Measurements from ENCODE around the gene CLDND2. TPM values are rescaled to one million over a fixed set of nuclear protein-coding genes. Genes with fewer than 3 reads are reported as not detected.
A peak's percentile ranks its signal among the peaks of the same experiment; 100 is the strongest.

Gene CLDND2
- total RNA-seq, 2 experiments from 2014 or later, result 0.60 to 0.84 TPM

- intact Hi-C loops (cut with DNase I, micrococcal nuclease), result no loop called here
- Histone ChIP-seq H3K36me3 (ENCODE audit: insufficient read depth, low read length) (peaks cover 33% of the 10 kb centered on the region), H3K9me3 (ENCODE audit: control insufficient read depth in 1 of 2, insufficient read depth in 1 of 2, low read length in 2 of 2) (no peaks in the 10 kb centered on the region), H3K4me1 (ENCODE audit: insufficient read depth, low read length) (peaks cover 5% of the 10 kb centered on the region), H3K4me3 (ENCODE audit: low read length) (no peak overlapping the region), H3K27me3 (ENCODE audit: control insufficient read depth in 1 of 2, insufficient read depth in 2 of 2, low read length in 2 of 2) (no peaks in the 10 kb centered on the region), H3K27ac (ENCODE audit: low read depth in 1 of 2, low read length in 2 of 2) (peak overlapping the region in 1 of 2 donors; percentile 6)
- Mint-ChIP-seq H3K27ac (peak overlapping the region; percentile 7), H3K4me3 (no peak overlapping the region), H3K4me1 (ENCODE audit: low read depth) (peaks cover 9% of the 10 kb centered on the region), H3K9me3 (no peaks in the 10 kb centered on the region), H3K27me3 (no peaks in the 10 kb centered on the region), H3K36me3 (ENCODE audit: low read depth) (peaks cover 31% of the 10 kb centered on the region)
- no peak for TF ChIP-seq CTCF (IDR thresholded peaks at IDR 0.05)
- ChIA-PET POLR2A (no interaction called here), CTCF (no interaction called here)
- ATAC-seq (ENCODE audit: poor library complexity) (no peak), DNase-seq (no peak)
Observed at GRCh38 chr19:51345076-51345620, 23.7 kb downstream of the CLDND2 start.

- peaks cover 23% of the 10 kb centered on the region for H3K4me1 Mint-ChIP-seq (ENCODE audit: low read depth)
- H3K4me1 ChIP-seq (ENCODE audit: insufficient read depth, low read length), result peaks cover 23% of the 10 kb centered on the region
- TF ChIP-seq CTCF (IDR thresholded peaks at IDR 0.05), result no peak
- H3K27ac ChIP-seq (ENCODE audit: low read depth in 1 of 2, low read length in 2 of 2), result no peak overlapping the region
- intact Hi-C loops (cut with DNase I, micrococcal nuclease), result no loop called here
- CTCF ChIA-PET, result no interaction called here
- peaks cover 25% of the 10 kb centered on the region for H3K36me3 ChIP-seq (ENCODE audit: insufficient read depth, low read length)
- H3K9me3 Mint-ChIP-seq, result no peaks in the 10 kb centered on the region
- H3K27ac Mint-ChIP-seq, result no peak overlapping the region
- H3K27me3 Mint-ChIP-seq, result no peaks in the 10 kb centered on the region
- H3K4me3 ChIP-seq (ENCODE audit: low read length), result no peak overlapping the region
- POLR2A ChIA-PET, result no interaction called here
- DNase-seq (no peak), ATAC-seq (ENCODE audit: poor library complexity) (no peak)
- peaks cover 24% of the 10 kb centered on the region for H3K36me3 Mint-ChIP-seq (ENCODE audit: low read depth)
- H3K9me3 ChIP-seq (ENCODE audit: control insufficient read depth in 1 of 2, insufficient read depth in 1 of 2, low read length in 2 of 2), result no peaks in the 10 kb centered on the region
- peak overlapping the region; percentile 66 for H3K4me3 Mint-ChIP-seq
- H3K27me3 ChIP-seq (ENCODE audit: control insufficient read depth in 1 of 2, insufficient read depth in 2 of 2, low read length in 2 of 2), result no peaks in the 10 kb centered on the region
Observed at GRCh38 chr19:51342631-51343569, 25.9 kb downstream of the CLDND2 start.

GRCh38 chr19:51341976-51342580 is 26.7 kb downstream of the CLDND2 start, which contains the start of gene VSIG10L:
TSS of gene VSIG10L (minus strand) at chr19:51342139. CDS start at chr19:51342124, 15 bp downstream.
- ATAC-seq (ENCODE audit: poor library complexity) (no peak), DNase-seq (no peak)
- Mint-ChIP-seq H3K4me3 (peak within 1 kb of the TSS; percentile 73), H3K4me1 (ENCODE audit: low read depth) (peaks cover 23% of the 10 kb centered on the region), H3K36me3 (ENCODE audit: low read depth) (peaks cover 16% of the 10 kb centered on the region), H3K9me3 (no peaks in the 10 kb centered on the region), H3K27me3 (no peaks in the 10 kb centered on the region), H3K27ac (no peak within 1 kb of the TSS)
- ChIA-PET POLR2A (interaction anchor here (0.7 to 1.0 kb wide), 2 partner anchors 23 to 52 kb away, joined by 3 read pairs; no protein-coding TSS in a partner anchor), CTCF (interaction anchor here (1.4 kb wide), 1 partner anchor 80 kb away, joined by 3 read pairs; no protein-coding TSS in a partner anchor)
- no peak within 1 kb of the TSS for H3K27ac ChIP-seq (ENCODE audit: low read depth in 1 of 2, low read length in 2 of 2)
- H3K36me3 ChIP-seq (ENCODE audit: insufficient read depth, low read length), result peaks cover 19% of the 10 kb centered on the region
- no peak within 1 kb of the TSS for H3K4me3 ChIP-seq (ENCODE audit: low read length)
- peaks cover 23% of the 10 kb centered on the region for H3K4me1 ChIP-seq (ENCODE audit: insufficient read depth, low read length)
- TF ChIP-seq CTCF (IDR thresholded peaks at IDR 0.05), result no peak
- no peaks in the 10 kb centered on the region for H3K9me3 ChIP-seq (ENCODE audit: control insufficient read depth in 1 of 2, insufficient read depth in 1 of 2, low read length in 2 of 2)
- intact Hi-C loops (cut with DNase I, micrococcal nuclease), result no loop called here
- no peaks in the 10 kb centered on the region for H3K27me3 ChIP-seq (ENCODE audit: control insufficient read depth in 1 of 2, insufficient read depth in 2 of 2, low read length in 2 of 2)
